IMR-90 (cell line): Measurements from ENCODE around the gene C19orf53. TPM values are rescaled to one million over a fixed set of nuclear protein-coding genes. Genes with fewer than 3 reads are reported as not detected.
"Not testable (repeated sequence)": the region's sequence is repeated elsewhere in the genome, so short reads cannot be mapped to it uniquely, and the experiment has no call there.

Source experiments
- ATAC-seq: fragments of 200-7000 bp; cut with Tn5 transposase; 2 replicates; pipeline ENCODE4 v1.9.1; 2020; ENCODE audit warnings: low read depth, mild to moderate bottlenecking, moderate library complexity
- BruUV-seq: library from RNA; stranded (reverse); fragments of 400-500 nt; replicated peaks from 2 replicates; lab custom pipeline; 2021; lab: Mats Ljungman, UMichigan
- CTCF ChIA-PET: fragments of 300-600 bp; formaldehyde crosslinking; extraction: SDS; loops from one replicate; lab custom pipeline; 2021; ENCODE audit warnings: antibody characterized with exemption; lab: Yijun Ruan, JAX
- POLR2A ChIA-PET: fragments of 300-600 bp; sonication (Branson Sonifier 250); formaldehyde crosslinking; loops from one replicate; lab custom pipeline; 2022; ENCODE audit warnings: antibody characterized with exemption; ENCODE audit not compliant: unreplicated experiment; lab: Charles Lee
- DNase-seq: peaks from one replicate; pipeline ENCODE4 v3.0.0; 2013
- H2AFZ ChIP-seq: replicated peaks from 2 replicates; pipeline ENCODE3; 2013; ENCODE audit warnings: low read length, mild to moderate bottlenecking; ENCODE audit not compliant: poor library complexity
- H2AK5ac ChIP-seq: 2 replicates; pipeline ENCODE4 v1.6.1; 2013; ENCODE audit warnings: low read depth, low read length, inconsistent platforms
- H2AK9ac ChIP-seq: replicated peaks from 2 replicates; pipeline ENCODE3; 2013; ENCODE audit warnings: mild to moderate bottlenecking, low read depth, low read length, moderate library complexity; ENCODE audit not compliant: poor library complexity
- H2BK120ac ChIP-seq: 2 replicates; pipeline ENCODE4 v1.6.1; 2013; ENCODE audit warnings: low read depth, low read length, inconsistent platforms
- H2BK15ac ChIP-seq: 3 replicates; pipeline ENCODE4 v1.6.1; 2013; ENCODE audit warnings: low read depth, low read length, inconsistent platforms
- H2BK20ac ChIP-seq: 2 replicates; pipeline ENCODE4 v1.6.1; 2013; ENCODE audit warnings: low read depth, mild to moderate bottlenecking, inconsistent platforms, low read length, moderate library complexity
- H2BK5ac ChIP-seq: 2 replicates; pipeline ENCODE4 v1.6.1; 2013; ENCODE audit warnings: mild to moderate bottlenecking, low read depth, low read length, inconsistent platforms; ENCODE audit not compliant: poor library complexity, severe bottlenecking
- H3K14ac ChIP-seq: replicated peaks from 2 replicates; pipeline ENCODE4 v1.6.1; 2013; ENCODE audit warnings: low read depth, low read length, inconsistent platforms
- H3K18ac ChIP-seq: 2 replicates; pipeline ENCODE4 v1.6.1; 2013; ENCODE audit warnings: low read depth, low read length, control low read depth
- H3K23ac ChIP-seq: 2 replicates; pipeline ENCODE4 v1.6.1; 2013; ENCODE audit warnings: low read depth, low read length, inconsistent platforms
- H3K27ac ChIP-seq: 2 replicates; pipeline ENCODE4 v1.5.1; 2013; ENCODE audit warnings: mild to moderate bottlenecking, control low read depth, low read length; ENCODE audit not compliant: insufficient read depth
- H3K27me3 ChIP-seq: 2 replicates; pipeline ENCODE4 v1.6.1; 2013; ENCODE audit warnings: low read length; ENCODE audit not compliant: control insufficient read depth, insufficient read depth
- H3K36me3 ChIP-seq: 2 replicates; pipeline ENCODE4 v1.6.1; 2013; ENCODE audit warnings: low read length, mixed read lengths; ENCODE audit not compliant: control insufficient read depth, insufficient read depth
- H3K4ac ChIP-seq: 2 replicates; pipeline ENCODE4 v1.6.1; 2013; ENCODE audit warnings: low read depth, low read length, inconsistent platforms
- H3K4me1 ChIP-seq: 2 replicates; pipeline ENCODE4 v1.6.1; 2013; ENCODE audit warnings: low read length, mixed read lengths; ENCODE audit not compliant: control insufficient read depth, insufficient read depth
- H3K4me2 ChIP-seq: 2 replicates; pipeline ENCODE4 v1.6.1; 2013; ENCODE audit warnings: low read depth, mild to moderate bottlenecking, control low read depth, low read length, moderate library complexity
- H3K4me3 ChIP-seq: 2 replicates; pipeline ENCODE4 v1.5.1; 2013; ENCODE audit warnings: low read depth, mild to moderate bottlenecking, control low read depth, low read length, moderate library complexity; ENCODE audit not compliant: insufficient read depth
- H3K56ac ChIP-seq: 2 replicates; pipeline ENCODE4 v1.6.1; 2013; ENCODE audit warnings: low read length, inconsistent platforms; ENCODE audit not compliant: insufficient read depth; ENCODE audit errors: extremely low read depth
- H3K79me1 ChIP-seq, 2 experiments: 2 replicates each; pipeline ENCODE4 v1.6.1; 2013; ENCODE audit warnings: low read length in 2 of 2, inconsistent platforms in 1 of 2, low read depth in 1 of 2
- H3K9ac ChIP-seq: 2 replicates; pipeline ENCODE4 v1.6.1; 2013; ENCODE audit warnings: low read depth, low read length, control low read depth
- H3K9me1 ChIP-seq: 2 replicates; pipeline ENCODE4 v1.6.1; 2013; ENCODE audit warnings: low read length, inconsistent platforms; ENCODE audit not compliant: insufficient read depth
- H3K9me3 ChIP-seq: 2 replicates; pipeline ENCODE4 v1.6.1; 2013; ENCODE audit warnings: low read length; ENCODE audit not compliant: control insufficient read depth, insufficient read depth
- H4K20me1 ChIP-seq: 2 replicates; pipeline ENCODE4 v1.6.1; 2013; ENCODE audit warnings: low read length, inconsistent platforms; ENCODE audit not compliant: insufficient read depth
- H4K5ac ChIP-seq: 2 replicates; pipeline ENCODE4 v1.6.1; 2013; ENCODE audit warnings: mild to moderate bottlenecking, low read depth, low read length, control low read depth
- H4K8ac ChIP-seq, 2 experiments: 2 replicates each; pipeline ENCODE4 v1.6.1; 2013; ENCODE audit warnings: low read depth in 2 of 2, low read length in 2 of 2, control low read depth in 1 of 2, inconsistent platforms in 1 of 2
- H4K91ac ChIP-seq: 2 replicates; pipeline ENCODE4 v1.6.1; 2013; ENCODE audit warnings: low read depth, low read length, inconsistent platforms; ENCODE audit not compliant: insufficient read depth
- BHLHE40 ChIP-seq: fragments of 150-350 bp; IDR thresholded peaks from 2 replicates; pipeline ENCODE4 v1.6.1; 2016; ENCODE audit warnings: mild to moderate bottlenecking, low read depth, low read length
- MAZ ChIP-seq: IDR thresholded peaks from 2 replicates; pipeline ENCODE4 v1.6.1; 2012; ENCODE audit warnings: low read depth, mild to moderate bottlenecking, low read length, improper control_type of control experiment, moderate library complexity, borderline replicate concordance
- RAD21 ChIP-seq: IDR thresholded peaks from 2 replicates; pipeline ENCODE4 v1.6.1; 2012; ENCODE audit warnings: low read length, improper control_type of control experiment
- whole genome bisulfite sequencing, 2 experiments: methylation state at CpG; one replicate each; pipeline versions ENCODE4 v1.1.5 to v1.1.7; 2013; ENCODE audit warnings: missing lambda C conversion rate in 2 of 2; ENCODE audit not compliant: insufficient read length in 1 of 2; ENCODE audit errors: extremely low coverage in 2 of 2; 5-methylcytosine and 5-hydroxymethylcytosine counted together
- dilution Hi-C: fragments of 300-500 bp; cut with HindIII; formaldehyde crosslinking; loops from one replicate; pipeline ENCODE4 v1.14.3; 2018; ENCODE audit warnings: low sequenced_read_pairs; ENCODE audit not compliant: unreplicated experiment
- in situ Hi-C: fragments of 300-500 bp; cut with MboI; formaldehyde crosslinking; loops from 3 replicates; pipeline ENCODE4 v1.14.3; 2019; ENCODE audit warnings: low sequenced_read_pairs, inconsistent platforms, mixed read lengths
- intact Hi-C: fragments of 100-400 bp; cut with micrococcal nuclease; formaldehyde crosslinking; loops from 2 replicates; pipeline ENCODE4 v1.10.0; 2022
- polyA plus RNA-seq, 3 experiments: library from polyadenylated mRNA; depleted of rRNA; stranded (reverse); fragments of >200 nt; gene quantifications; 2 replicates each; pipeline ENCODE4 v1.2.3, GENCODE V29; 2012; ENCODE audit warnings: low replicate concordance in 1 of 3
- total RNA-seq: library from RNA; depleted of rRNA; stranded (reverse); fragments of >200 nt; gene quantifications from 2 replicates; pipeline ENCODE4 v1.2.3, GENCODE V29; 2012

C19orf53 gene
- total and polyA plus RNA-seq, 2 of the 4 experiments (the other 2 are of a cell fraction): 61.3 to 290 TPM

DNA sequence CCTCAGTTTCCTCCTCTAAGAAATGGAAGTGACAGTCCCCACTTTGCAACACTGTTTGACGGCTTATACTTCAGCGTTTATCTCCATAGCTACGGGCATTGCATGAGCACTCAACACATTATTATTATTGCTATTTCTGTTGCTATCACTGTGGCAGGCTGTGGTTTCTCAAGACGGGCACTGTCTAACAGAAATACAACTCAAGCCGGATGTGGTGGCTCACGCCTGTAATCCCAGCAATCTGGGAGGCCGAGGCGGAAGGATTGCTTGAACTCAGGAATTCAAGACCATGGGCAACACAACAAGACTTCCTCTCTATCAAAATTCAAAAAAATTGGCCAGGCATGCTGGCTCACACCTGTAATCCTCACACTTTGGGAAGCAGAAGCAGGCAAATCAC is 16.1 kb downstream of the C19orf53 start (continued):
- no peak for TF ChIP-seq BHLHE40
- no peak for TF ChIP-seq RAD21
- no peak for TF ChIP-seq MAZ

DNA sequence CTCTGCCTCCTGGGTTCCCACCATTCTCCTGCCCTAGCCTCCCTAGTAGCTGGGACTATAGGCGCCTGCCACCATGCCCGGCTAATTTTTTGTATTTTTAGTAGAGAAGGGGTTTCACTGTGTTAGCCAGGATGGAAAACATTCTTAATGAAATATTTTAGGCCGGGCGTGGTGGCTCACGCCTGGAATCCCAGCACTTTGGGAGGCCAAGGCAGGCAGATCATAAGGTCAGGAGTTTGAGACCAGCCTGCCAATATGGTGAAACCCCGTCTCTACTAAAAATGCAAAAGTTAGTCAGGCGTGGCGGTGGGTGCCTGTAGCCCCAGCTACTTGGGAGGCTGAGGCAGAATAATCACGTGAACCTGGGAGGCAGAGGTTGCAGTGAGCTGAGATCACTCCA is 19.1 kb downstream of the C19orf53 start:
- H4K91ac ChIP-seq, BruUV-seq, H4K5ac ChIP-seq, H3K9me3 ChIP-seq, H3K9ac ChIP-seq, ATAC-seq, H2AFZ ChIP-seq, DNase-seq, H3K4me1 ChIP-seq, H2BK5ac ChIP-seq, H2AK9ac ChIP-seq, H3K27ac ChIP-seq, H3K27me3 ChIP-seq, intact Hi-C loops, H3K4me2 ChIP-seq, H3K23ac ChIP-seq, H3K36me3 ChIP-seq, H3K9me1 ChIP-seq, H4K20me1 ChIP-seq, H3K4me3 ChIP-seq, H2AK5ac ChIP-seq, H3K18ac ChIP-seq, in situ Hi-C loops, H3K56ac ChIP-seq, dilution Hi-C loops: not testable (repeated sequence)
- Histone ChIP-seq H3K79me1 (peaks cover 2 to 33% of the 10 kb centered on the region in 2 experiments), H2BK120ac (peak overlapping the region; percentile 94), H3K4ac (peak overlapping the region; percentile 98; the same call in 1 of the 2 replicates), H3K14ac (peak overlapping the region; percentile 86; the same call in 1 of the 2 replicates), H2BK20ac (peak overlapping the region; percentile 98; the same call in 1 of the 2 replicates), H2BK15ac (peak overlapping the region; percentile 79; the same call in 1 of the 3 replicates), H4K8ac (peak overlapping the region; percentile 81 to 87; a peak in 2 of 4 replicates)
- POLR2A ChIA-PET: interaction anchor here (0.6 kb wide), 1 partner anchor 761 kb away, joined by 3 read pairs; no protein-coding TSS in a partner anchor
- CTCF ChIA-PET: interaction anchor here (0.6 to 1.3 kb wide), 2 partner anchors 14 to 69 kb away, joined by 4 read pairs; no protein-coding TSS in a partner anchor
- WGBS, 2 experiments: 94% methylated on average over 3 of the region's 9 CpGs; no CpG with 5 or more reads in 1 of the 2 experiments
